Ishikawa (cell line): ENCODE measurements around the gene HAT1.

ENCODE experiments used
- CEBPB ChIP-seq: IDR thresholded peaks from 2 replicates; pipeline ENCODE4 v1.6.1; 2012
- CREB1 ChIP-seq: IDR thresholded peaks from 2 replicates; pipeline ENCODE4 v1.6.1; 2012; ENCODE audit warnings: low read depth
- EGR1 ChIP-seq: IDR thresholded peaks from 2 replicates; pipeline ENCODE4 v1.6.1; 2012
- EP300 ChIP-seq: IDR thresholded peaks from 2 replicates; pipeline ENCODE4 v1.6.1; 2012; ENCODE audit warnings: borderline replicate concordance
- FOXM1 ChIP-seq: IDR thresholded peaks from 2 replicates; pipeline ENCODE4 v1.6.1; 2012; ENCODE audit warnings: low read depth, borderline replicate concordance
- MAX ChIP-seq: IDR thresholded peaks from 2 replicates; pipeline ENCODE4 v1.6.1; 2012
- NFIC ChIP-seq: IDR thresholded peaks from 2 replicates; pipeline ENCODE4 v1.6.1; 2012
- RAD21 ChIP-seq: IDR thresholded peaks from 2 replicates; pipeline ENCODE4 v1.6.1; 2012; ENCODE audit warnings: low read depth
- REST ChIP-seq: IDR thresholded peaks from 2 replicates; pipeline ENCODE4 v1.6.1; 2012; ENCODE audit warnings: low read depth, mild to moderate bottlenecking
- TAF1 ChIP-seq: IDR thresholded peaks from 2 replicates; pipeline ENCODE4 v1.6.1; 2012; ENCODE audit warnings: low read depth, mild to moderate bottlenecking
- TCF12 ChIP-seq: IDR thresholded peaks from 2 replicates; pipeline ENCODE4 v1.6.1; 2012; ENCODE audit warnings: low read depth
- TEAD4 ChIP-seq: IDR thresholded peaks from 2 replicates; pipeline ENCODE4 v1.6.1; 2012
- USF1 ChIP-seq: IDR thresholded peaks from 2 replicates; pipeline ENCODE4 v1.6.1; 2012
- YY1 ChIP-seq: IDR thresholded peaks from 2 replicates; pipeline ENCODE4 v1.6.1; 2012; ENCODE audit warnings: low read depth
- ZBTB7A ChIP-seq: IDR thresholded peaks from 2 replicates; pipeline ENCODE4 v1.6.1; 2012; ENCODE audit warnings: low read depth

The HAT1 gene

GRCh38 chr2:171930385-171930784 is 8.1 kb downstream of the HAT1 start:
- TF ChIP-seq RAD21 (no peak), ZBTB7A (no peak), USF1 (no peak), YY1 (no peak), EP300 (no peak), MAX (no peak), TCF12 (no peak), FOXM1 (no peak)

- TF ChIP-seq USF1 (no peak), REST (no peak), TAF1 (no peak), MAX (no peak), EGR1 (no peak), ZBTB7A (no peak), NFIC (no peak), EP300 (no peak), TEAD4 (no peak), CREB1 (no peak), RAD21 (no peak), FOXM1 (no peak), TCF12 (no peak), YY1 (no peak), CEBPB (no peak)
Observed at GRCh38 chr2:171939058-171939742, 16.9 kb downstream of the HAT1 start.

GRCh38 chr2:171939743-171940071 is 17.4 kb downstream of the HAT1 start:
- TF ChIP-seq CEBPB (no peak), TAF1 (no peak), NFIC (no peak), FOXM1 (no peak), ZBTB7A (no peak), RAD21 (no peak), TCF12 (no peak), MAX (no peak), REST (no peak), EP300 (no peak), USF1 (no peak), YY1 (no peak), EGR1 (no peak), TEAD4 (no peak), CREB1 (no peak)

- TF ChIP-seq TCF12 (no peak), YY1 (no peak), EGR1 (no peak), USF1 (no peak), MAX (no peak), EP300 (no peak), RAD21 (no peak), TEAD4 (no peak), FOXM1 (no peak), CREB1 (no peak), TAF1 (no peak), REST (no peak), CEBPB (no peak), ZBTB7A (no peak), NFIC (no peak)
Observed at GRCh38 chr2:171941316-171941699, 19.0 kb downstream of the HAT1 start.
